HEK293 (cell line): Measurements from ENCODE around the gene TTYH2.

Experiments
- CTCF ChIA-PET: fragments of 350-600 bp; formaldehyde crosslinking; extraction: SDS; loops from one replicate; lab custom pipeline; 2021; ENCODE audit warnings: antibody characterized with exemption; lab: Yijun Ruan, JAX
- POLR2A ChIA-PET: fragments of 300-600 bp; formaldehyde crosslinking; extraction: SDS; loops from one replicate; lab custom pipeline; 2020; ENCODE audit warnings: antibody characterized with exemption, inconsistent platforms; lab: Yijun Ruan, JAX
- H3K27ac ChIP-seq: fragments of 200-500 bp; sonication (Bioruptor generic); 2 replicates; pipeline ENCODE4 v1.5.1; 2014; ENCODE audit warnings: low read depth, low read length, control low read depth, inconsistent platforms; ENCODE audit errors: extremely low read depth
- H3K36me3 ChIP-seq, 2 experiments: fragments of 200-500 bp in 1 of 2; sonication (Bioruptor generic) in 1 of 2; 1 replicate in 1 of 2; 2 replicates in 1 of 2; pipeline ENCODE4 v1.5.1; 2014 to 2017; ENCODE audit warnings: inconsistent platforms in 2 of 2, low read length in 2 of 2; ENCODE audit not compliant: control insufficient read depth in 2 of 2, insufficient read depth in 1 of 2
- H3K4me1 ChIP-seq: fragments of 200-500 bp; sonication (Bioruptor generic); 2 replicates; pipeline ENCODE4 v1.5.1; 2014; ENCODE audit warnings: mild to moderate bottlenecking, low read length, inconsistent platforms; ENCODE audit not compliant: control insufficient read depth, insufficient read depth
- H3K4me3 ChIP-seq: 2 replicates; pipeline ENCODE4 v1.5.1; 2011; ENCODE audit warnings: low read depth, mild to moderate bottlenecking, control low read depth, low read length, moderate library complexity
- H3K9me3 ChIP-seq: fragments of 200-500 bp; sonication (Bioruptor generic); 2 replicates; pipeline ENCODE4 v1.5.1; 2014; ENCODE audit warnings: low read depth, low read length, inconsistent platforms; ENCODE audit not compliant: control insufficient read depth, insufficient read depth
- MYNN ChIP-seq: fragments of 450-650 bp; formaldehyde crosslinking; IDR thresholded peaks from 2 replicates; pipeline ENCODE4 v1.5.1; 2016; ENCODE audit warnings: missing biosample characterization, missing genetic modification characterization, borderline replicate concordance
- RBAK ChIP-seq: fragments of 450-650 bp; formaldehyde crosslinking; IDR thresholded peaks from 2 replicates; pipeline ENCODE4 v1.5.1; 2016; ENCODE audit warnings: missing biosample characterization, missing genetic modification characterization
- ZEB2 ChIP-seq: fragments of 450-650 bp; formaldehyde crosslinking; IDR thresholded peaks from 2 replicates; pipeline ENCODE4 v1.5.1; 2016; ENCODE audit warnings: missing biosample characterization, missing genetic modification characterization
- ZNF248 ChIP-seq: fragments of 450-650 bp; formaldehyde crosslinking; IDR thresholded peaks from 2 replicates; pipeline ENCODE4 v1.5.1; 2017; ENCODE audit warnings: missing biosample characterization, missing genetic modification characterization
- ZNF274 ChIP-seq, 2 experiments: fragments of 200-500 bp in 1 of 2; fragments of 450-650 bp in 1 of 2; sonication (Bioruptor generic) in 1 of 2; formaldehyde crosslinking in 1 of 2; IDR thresholded peaks; 2 replicates each; pipeline versions ENCODE4 v1.5.1 to v1.6.1; 2014 to 2016; ENCODE audit warnings: borderline replicate concordance in 1 of 2, inconsistent platforms in 1 of 2, low read length in 1 of 2, missing biosample characterization in 1 of 2, missing genetic modification characterization in 1 of 2
- ZNF324 ChIP-seq: fragments of 450-650 bp; formaldehyde crosslinking; IDR thresholded peaks from 2 replicates; pipeline ENCODE4 v1.5.1; 2016; ENCODE audit warnings: missing biosample characterization, missing genetic modification characterization
- ZNF350 ChIP-seq: fragments of 450-650 bp; formaldehyde crosslinking; IDR thresholded peaks from 2 replicates; pipeline ENCODE4 v1.5.0; 2017; ENCODE audit warnings: missing biosample characterization, mild to moderate bottlenecking, missing genetic modification characterization
- ZNF501 ChIP-seq: fragments of 450-650 bp; formaldehyde crosslinking; IDR thresholded peaks from 2 replicates; pipeline ENCODE4 v1.5.1; 2016; ENCODE audit warnings: missing biosample characterization, missing genetic modification characterization
- ZNF521 ChIP-seq: fragments of 450-650 bp; formaldehyde crosslinking; IDR thresholded peaks from 2 replicates; pipeline ENCODE4 v1.5.1; 2017; ENCODE audit warnings: missing biosample characterization, mild to moderate bottlenecking, missing genetic modification characterization
- ZNF623 ChIP-seq: fragments of 450-650 bp; formaldehyde crosslinking; IDR thresholded peaks from 2 replicates; pipeline ENCODE4 v1.5.1; 2016; ENCODE audit warnings: missing biosample characterization, missing genetic modification characterization
- ZNF624 ChIP-seq: fragments of 450-650 bp; formaldehyde crosslinking; IDR thresholded peaks from 2 replicates; pipeline ENCODE4 v1.5.1; 2017; ENCODE audit warnings: missing biosample characterization, missing genetic modification characterization
- ZNF654 ChIP-seq: fragments of 450-650 bp; formaldehyde crosslinking; IDR thresholded peaks from 2 replicates; pipeline ENCODE4 v1.5.1; 2016; ENCODE audit warnings: low read depth, missing biosample characterization, missing genetic modification characterization
- ZNF677 ChIP-seq: fragments of 450-650 bp; IDR thresholded peaks from 2 replicates; pipeline ENCODE4 v1.5.0; 2018; ENCODE audit warnings: missing biosample characterization, mild to moderate bottlenecking, missing genetic modification characterization, moderate library complexity
- ZNF768 ChIP-seq: fragments of 450-650 bp; formaldehyde crosslinking; IDR thresholded peaks from 2 replicates; pipeline ENCODE4 v1.5.1; 2018; ENCODE audit warnings: missing biosample characterization, mild to moderate bottlenecking, missing genetic modification characterization
- ZNF777 ChIP-seq: fragments of 450-650 bp; formaldehyde crosslinking; IDR thresholded peaks from 2 replicates; pipeline ENCODE4 v1.5.1; 2017; ENCODE audit warnings: missing biosample characterization, missing genetic modification characterization, borderline replicate concordance
- ZNF830 ChIP-seq: fragments of 450-650 bp; IDR thresholded peaks from 2 replicates; pipeline ENCODE4 v1.5.0; 2018; ENCODE audit warnings: missing biosample characterization, missing genetic modification characterization, low read depth, mild to moderate bottlenecking, moderate library complexity
- ZNF843 ChIP-seq: fragments of 450-650 bp; formaldehyde crosslinking; IDR thresholded peaks from 2 replicates; pipeline ENCODE4 v1.5.1; 2016; ENCODE audit warnings: missing biosample characterization, missing genetic modification characterization
- ZSCAN30 ChIP-seq: fragments of 450-650 bp; IDR thresholded peaks from 2 replicates; pipeline ENCODE4 v1.5.1; 2018; ENCODE audit warnings: missing biosample characterization, mild to moderate bottlenecking, missing genetic modification characterization, moderate library complexity
- TF ChIP-seq, protein P1 (sequence below): fragments of 450-650 bp; formaldehyde crosslinking; IDR thresholded peaks from 2 replicates; pipeline ENCODE4 v1.5.1; 2016; ENCODE audit warnings: missing biosample characterization, missing genetic modification characterization, low read depth
- TF ChIP-seq, protein P2 (sequence below): fragments of 450-650 bp; formaldehyde crosslinking; IDR thresholded peaks from 2 replicates; pipeline ENCODE4 v1.5.1; 2017; ENCODE audit warnings: missing biosample characterization, mild to moderate bottlenecking, missing genetic modification characterization, moderate library complexity
- TF ChIP-seq, protein P3 (sequence below): fragments of 450-650 bp; formaldehyde crosslinking; IDR thresholded peaks from 2 replicates; pipeline ENCODE4; 2016; ENCODE audit warnings: missing biosample characterization, missing genetic modification characterization
- TF ChIP-seq, protein P4 (sequence below): fragments of 450-650 bp; IDR thresholded peaks from 2 replicates; pipeline ENCODE4 v1.5.1; 2018; ENCODE audit warnings: missing biosample characterization, missing genetic modification characterization
- TF ChIP-seq, protein P5 (sequence below): fragments of 450-650 bp; formaldehyde crosslinking; IDR thresholded peaks from 2 replicates; pipeline ENCODE4 v1.5.1; 2016; ENCODE audit warnings: missing biosample characterization, missing genetic modification characterization

The TTYH2 gene

DNA sequence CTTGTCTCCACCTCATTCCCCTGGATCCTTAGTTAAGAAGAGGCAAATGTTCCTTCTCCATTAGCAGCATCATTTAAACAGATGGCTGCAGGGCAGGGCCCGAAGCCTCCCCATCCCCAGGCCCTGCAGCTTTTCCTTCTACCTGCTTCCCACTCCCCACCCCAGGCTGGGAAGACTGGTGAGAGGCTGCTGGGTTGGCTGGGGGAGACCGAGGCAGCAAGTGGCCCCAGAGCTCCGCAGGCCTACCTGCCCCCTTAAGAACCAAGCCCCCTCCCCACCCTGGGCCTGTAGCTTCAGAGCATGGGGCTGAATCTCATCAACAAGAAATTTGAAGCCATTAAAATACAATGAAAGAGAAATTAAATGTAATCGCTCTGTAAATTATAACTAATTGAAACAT is 32.0 kb upstream of the TTYH2 start:
- H3K4me3 ChIP-seq = no peak overlapping the region
- no peaks in the 10 kb centered on the region for H3K36me3 ChIP-seq
- ChIA-PET CTCF (interaction anchor here (0.8 to 4.2 kb wide), 8 partner anchors 18 to 352 kb away, joined by 3 to 24 read pairs (median 4); partner anchors contain the start of gene RPL38), POLR2A (no interaction called here)
- no peaks in the 10 kb centered on the region for H3K4me1 ChIP-seq
- H3K27ac ChIP-seq = no peak overlapping the region
- TF ChIP-seq RBAK (tag by site-specific recombination) = no peak
- TF ChIP-seq, protein P1, sequence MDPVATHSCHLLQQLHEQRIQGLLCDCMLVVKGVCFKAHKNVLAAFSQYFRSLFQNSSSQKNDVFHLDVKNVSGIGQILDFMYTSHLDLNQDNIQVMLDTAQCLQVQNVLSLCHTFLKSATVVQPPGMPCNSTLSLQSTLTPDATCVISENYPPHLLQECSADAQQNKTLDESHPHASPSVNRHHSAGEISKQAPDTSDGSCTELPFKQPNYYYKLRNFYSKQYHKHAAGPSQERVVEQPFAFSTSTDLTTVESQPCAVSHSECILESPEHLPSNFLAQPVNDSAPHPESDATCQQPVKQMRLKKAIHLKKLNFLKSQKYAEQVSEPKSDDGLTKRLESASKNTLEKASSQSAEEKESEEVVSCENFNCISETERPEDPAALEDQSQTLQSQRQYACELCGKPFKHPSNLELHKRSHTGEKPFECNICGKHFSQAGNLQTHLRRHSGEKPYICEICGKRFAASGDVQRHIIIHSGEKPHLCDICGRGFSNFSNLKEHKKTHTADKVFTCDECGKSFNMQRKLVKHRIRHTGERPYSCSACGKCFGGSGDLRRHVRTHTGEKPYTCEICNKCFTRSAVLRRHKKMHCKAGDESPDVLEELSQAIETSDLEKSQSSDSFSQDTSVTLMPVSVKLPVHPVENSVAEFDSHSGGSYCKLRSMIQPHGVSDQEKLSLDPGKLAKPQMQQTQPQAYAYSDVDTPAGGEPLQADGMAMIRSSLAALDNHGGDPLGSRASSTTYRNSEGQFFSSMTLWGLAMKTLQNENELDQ (tag by site-specific recombination) = no peak
- no peak for TF ChIP-seq MYNN
- no peak for TF ChIP-seq ZNF777 (tag by site-specific recombination)
- TF ChIP-seq ZNF501 (tag by site-specific recombination) = no peak
- TF ChIP-seq, protein P2, sequence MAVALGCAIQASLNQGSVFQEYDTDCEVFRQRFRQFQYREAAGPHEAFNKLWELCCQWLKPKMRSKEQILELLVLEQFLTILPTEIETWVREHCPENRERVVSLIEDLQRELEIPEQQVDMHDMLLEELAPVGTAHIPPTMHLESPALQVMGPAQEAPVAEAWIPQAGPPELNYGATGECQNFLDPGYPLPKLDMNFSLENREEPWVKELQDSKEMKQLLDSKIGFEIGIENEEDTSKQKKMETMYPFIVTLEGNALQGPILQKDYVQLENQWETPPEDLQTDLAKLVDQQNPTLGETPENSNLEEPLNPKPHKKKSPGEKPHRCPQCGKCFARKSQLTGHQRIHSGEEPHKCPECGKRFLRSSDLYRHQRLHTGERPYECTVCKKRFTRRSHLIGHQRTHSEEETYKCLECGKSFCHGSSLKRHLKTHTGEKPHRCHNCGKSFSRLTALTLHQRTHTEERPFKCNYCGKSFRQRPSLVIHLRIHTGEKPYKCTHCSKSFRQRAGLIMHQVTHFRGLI (tag by site-specific recombination) = no peak
- no peak for TF ChIP-seq ZNF324
- TF ChIP-seq ZEB2 (tag by site-specific recombination) = no peak
- TF ChIP-seq ZSCAN30 (tag by site-specific recombination) = no peak
- no peak for TF ChIP-seq ZNF248 (tag by site-specific recombination)
- no peaks in the 10 kb centered on the region for H3K9me3 ChIP-seq

DNA sequence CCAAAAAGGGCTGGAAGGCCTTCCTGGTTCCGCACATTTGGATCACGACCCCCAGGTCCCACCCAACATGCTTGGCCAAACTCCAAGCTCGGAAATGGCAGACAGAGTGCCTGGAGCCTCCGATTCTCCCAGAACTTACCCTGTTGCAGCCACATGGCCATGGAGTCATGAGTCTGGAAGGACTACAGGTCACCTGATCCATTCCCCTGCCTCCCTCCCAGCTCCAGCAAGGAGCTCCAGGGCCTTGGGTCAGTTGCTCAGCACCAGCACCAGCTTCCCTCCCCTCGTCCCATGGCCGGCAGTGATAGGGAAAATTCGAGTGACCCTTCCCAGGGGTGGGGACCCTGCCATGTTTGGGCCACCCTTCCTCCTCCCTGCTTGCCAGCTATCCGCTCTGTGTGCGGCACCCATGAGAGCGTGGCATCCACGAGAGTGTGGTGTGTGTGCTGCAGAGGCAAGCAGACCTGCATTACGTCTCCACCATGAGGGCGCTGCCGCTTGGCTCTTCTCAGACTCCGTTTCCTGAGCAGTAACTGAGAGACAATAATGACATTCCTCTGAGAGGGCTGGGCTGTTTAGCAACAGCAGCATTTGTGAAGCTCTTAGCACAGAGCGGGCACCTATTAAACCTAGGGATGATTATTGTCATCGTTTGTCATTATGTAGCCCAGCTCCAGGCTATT is 31.2 kb upstream of the TTYH2 start:
- H3K36me3 ChIP-seq = no peaks in the 10 kb centered on the region
- no peaks in the 10 kb centered on the region for H3K4me1 ChIP-seq
- ChIA-PET POLR2A (no interaction called here), CTCF (interaction anchor here (1.0 to 4.2 kb wide), 5 partner anchors 13 to 353 kb away, joined by 3 to 24 read pairs (median 10); no protein-coding TSS in a partner anchor)
- no peak overlapping the region for H3K4me3 ChIP-seq
- no peak for TF ChIP-seq ZNF768
- no peak for TF ChIP-seq MYNN
- TF ChIP-seq, protein P3, sequence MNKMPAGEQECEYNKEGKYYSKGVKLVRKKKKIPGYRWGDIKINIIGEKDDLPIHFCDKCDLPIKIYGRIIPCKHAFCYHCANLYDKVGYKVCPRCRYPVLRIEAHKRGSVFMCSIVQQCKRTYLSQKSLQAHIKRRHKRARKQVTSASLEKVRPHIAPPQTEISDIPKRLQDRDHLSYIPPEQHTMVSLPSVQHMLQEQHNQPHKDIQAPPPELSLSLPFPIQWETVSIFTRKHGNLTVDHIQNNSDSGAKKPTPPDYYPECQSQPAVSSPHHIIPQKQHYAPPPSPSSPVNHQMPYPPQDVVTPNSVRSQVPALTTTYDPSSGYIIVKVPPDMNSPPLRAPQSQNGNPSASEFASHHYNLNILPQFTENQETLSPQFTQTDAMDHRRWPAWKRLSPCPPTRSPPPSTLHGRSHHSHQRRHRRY (tag by site-specific recombination) = no peak
- TF ChIP-seq ZNF843 (tag by site-specific recombination) = no peak
- no peak for TF ChIP-seq ZNF654 (tag by site-specific recombination)
- TF ChIP-seq ZNF830 (tag by site-specific recombination) = no peak
- H3K9me3 ChIP-seq = no peaks in the 10 kb centered on the region
- no peak overlapping the region for H3K27ac ChIP-seq

DNA sequence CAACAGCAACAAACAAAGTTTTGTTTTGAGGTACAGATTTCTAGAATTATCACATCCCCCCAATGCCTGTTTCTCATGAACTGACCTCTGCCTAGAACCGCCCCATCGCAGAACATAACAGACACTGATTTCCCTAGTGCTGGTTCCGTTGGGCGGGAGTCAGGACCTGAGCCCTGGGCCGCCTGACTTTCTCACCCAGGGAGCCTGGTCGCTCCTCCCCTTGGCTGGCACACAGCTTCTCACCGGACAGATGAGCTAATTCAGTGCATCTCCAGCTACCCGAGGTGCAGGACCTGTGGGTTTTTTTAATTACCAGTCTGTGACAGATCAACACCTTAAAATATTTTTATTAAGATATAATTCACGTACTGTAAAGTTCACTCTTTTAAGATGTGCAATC is 30.0 kb upstream of the TTYH2 start:
- POLR2A ChIA-PET = no interaction called here
- TF ChIP-seq ZNF624 (tag by site-specific recombination) (no peak), ZNF350 (no peak), ZNF623 (tag by site-specific recombination) (no peak), ZNF274 (IDR thresholded peaks at IDR 0.05; ENCODE audit: low read length) (no peak), ZNF274 (tag by site-specific recombination; IDR thresholded peaks at IDR 0.05; ENCODE audit: borderline replicate concordance) (no peak), ZNF521 (no peak), ZNF677 (tag by site-specific recombination) (no peak)
- TF ChIP-seq, protein P4, sequence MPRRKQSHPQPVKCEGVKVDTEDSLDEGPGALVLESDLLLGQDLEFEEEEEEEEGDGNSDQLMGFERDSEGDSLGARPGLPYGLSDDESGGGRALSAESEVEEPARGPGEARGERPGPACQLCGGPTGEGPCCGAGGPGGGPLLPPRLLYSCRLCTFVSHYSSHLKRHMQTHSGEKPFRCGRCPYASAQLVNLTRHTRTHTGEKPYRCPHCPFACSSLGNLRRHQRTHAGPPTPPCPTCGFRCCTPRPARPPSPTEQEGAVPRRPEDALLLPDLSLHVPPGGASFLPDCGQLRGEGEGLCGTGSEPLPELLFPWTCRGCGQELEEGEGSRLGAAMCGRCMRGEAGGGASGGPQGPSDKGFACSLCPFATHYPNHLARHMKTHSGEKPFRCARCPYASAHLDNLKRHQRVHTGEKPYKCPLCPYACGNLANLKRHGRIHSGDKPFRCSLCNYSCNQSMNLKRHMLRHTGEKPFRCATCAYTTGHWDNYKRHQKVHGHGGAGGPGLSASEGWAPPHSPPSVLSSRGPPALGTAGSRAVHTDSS (tag by site-specific recombination) = no peak
- TF ChIP-seq, protein P5, sequence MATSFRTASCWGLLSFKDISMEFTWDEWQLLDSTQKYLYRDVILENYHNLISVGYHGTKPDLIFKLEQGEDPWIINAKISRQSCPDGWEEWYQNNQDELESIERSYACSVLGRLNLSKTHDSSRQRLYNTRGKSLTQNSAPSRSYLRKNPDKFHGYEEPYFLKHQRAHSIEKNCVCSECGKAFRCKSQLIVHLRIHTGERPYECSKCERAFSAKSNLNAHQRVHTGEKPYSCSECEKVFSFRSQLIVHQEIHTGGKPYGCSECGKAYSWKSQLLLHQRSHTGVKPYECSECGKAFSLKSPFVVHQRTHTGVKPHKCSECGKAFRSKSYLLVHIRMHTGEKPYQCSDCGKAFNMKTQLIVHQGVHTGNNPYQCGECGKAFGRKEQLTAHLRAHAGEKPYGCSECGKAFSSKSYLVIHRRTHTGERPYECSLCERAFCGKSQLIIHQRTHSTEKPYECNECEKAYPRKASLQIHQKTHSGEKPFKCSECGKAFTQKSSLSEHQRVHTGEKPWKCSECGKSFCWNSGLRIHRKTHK (tag by site-specific recombination) = no peak

More for the DNA sequence above, 30.0 kb upstream of the TTYH2 start:
- H3K9me3 ChIP-seq = no peaks in the 10 kb centered on the region
- H3K36me3 ChIP-seq = no peaks in the 10 kb centered on the region
- H3K4me3 ChIP-seq = no peak overlapping the region
- CTCF ChIA-PET = interaction anchor here (2.2 to 2.6 kb wide), 2 partner anchors 94 to 98 kb away, joined by 10 to 16 read pairs; no protein-coding TSS in a partner anchor
- no peak overlapping the region for H3K27ac ChIP-seq
- no peaks in the 10 kb centered on the region for H3K4me1 ChIP-seq
